Smooth muscle cell (in vitro differentiated cells): ENCODE results near the gene C16orf87. TPM values are rescaled to one million over a fixed set of nuclear protein-coding genes. Genes with fewer than 3 reads are reported as not detected.

Source experiments
- DNase-seq: peaks from one replicate; lab custom pipeline; 2025; ENCODE audit not compliant: unreplicated experiment; lab: John Stamatoyannopoulos, UW
- H2AFZ ChIP-seq: fragments of 200-600 bp; sonication (generic); 2 replicates; pipeline ENCODE4 v1.6.0; 2016; ENCODE audit warnings: antibody characterized with exemption, low read depth, mild to moderate bottlenecking
- H3F3A ChIP-seq: fragments of 200-600 bp; sonication (generic); 2 replicates; pipeline ENCODE4 v1.6.0; 2017; ENCODE audit warnings: antibody characterized with exemption, low read depth
- H3K27ac ChIP-seq: fragments of 200-600 bp; sonication (generic); 2 replicates; pipeline ENCODE4 v1.5.1; 2016; ENCODE audit warnings: low read depth, mild to moderate bottlenecking
- H3K27me3 ChIP-seq: fragments of 200-600 bp; sonication (generic); 2 replicates; pipeline ENCODE4 v1.6.1; 2016; ENCODE audit warnings: low read depth, mild to moderate bottlenecking
- H3K36me3 ChIP-seq: fragments of 200-600 bp; sonication (generic); 2 replicates; pipeline ENCODE4 v1.5.1; 2016; ENCODE audit warnings: low read depth
- H3K4me1 ChIP-seq: fragments of 200-600 bp; sonication (generic); 2 replicates; pipeline ENCODE4 v1.5.1; 2016; ENCODE audit warnings: low read depth
- H3K4me2 ChIP-seq: fragments of 200-600 bp; sonication (generic); 2 replicates; pipeline ENCODE4 v1.6.0; 2016; ENCODE audit warnings: mild to moderate bottlenecking
- H3K4me3 ChIP-seq: fragments of 200-600 bp; sonication (generic); 2 replicates; pipeline ENCODE4 v1.5.1; 2016; ENCODE audit warnings: mild to moderate bottlenecking
- H3K79me2 ChIP-seq: fragments of 200-600 bp; sonication (generic); 2 replicates; pipeline ENCODE4 v1.6.0; 2016; ENCODE audit warnings: low read depth, mild to moderate bottlenecking
- H3K9ac ChIP-seq: fragments of 200-600 bp; sonication (generic); 2 replicates; pipeline ENCODE4 v1.6.0; 2016; ENCODE audit warnings: low read depth
- H3K9me3 ChIP-seq: fragments of 200-600 bp; sonication (generic); replicated peaks from 2 replicates; pipeline ENCODE4 v1.5.1; 2016; ENCODE audit warnings: low read depth
- H4K20me1 ChIP-seq: fragments of 200-600 bp; sonication (generic); 2 replicates; pipeline ENCODE4 v1.6.0; 2016; ENCODE audit warnings: low read depth
- CTCF ChIP-seq: fragments of 200-600 bp; sonication (generic); IDR thresholded peaks from 2 replicates; pipeline ENCODE4 v1.5.1; 2017; ENCODE audit warnings: borderline replicate concordance, mild to moderate bottlenecking, antibody characterized with exemption; ENCODE audit not compliant: insufficient read depth, poor library complexity, severe bottlenecking
- WGBS: methylation state at CpG from one replicate; pipeline ENCODE4 v1.1.7; 2016; ENCODE audit warnings: low lambda C conversion rate; 5-methylcytosine and 5-hydroxymethylcytosine counted together
- polyA plus RNA-seq: library from polyadenylated mRNA; unstranded; fragments of >200 nt; fragmentation: Nextera tagmentation; extraction: Ambion mirVana; gene quantifications from 2 replicates; pipeline ENCODE4 v1.2.1, GENCODE V29; 2016
- total RNA-seq: library from RNA; depleted of rRNA; stranded (reverse); fragments of >200 nt; gene quantifications from 2 replicates; pipeline ENCODE4 v1.2.3, GENCODE V29; 2014

The C16orf87 gene
- total and polyA plus RNA-seq, 2 experiments from 2014 or later: 19.6 to 21.5 TPM

GRCh38 chr16:46853713-46854443 is 22.9 kb upstream of the C16orf87 start:
- no peak overlapping the region for H3K27ac ChIP-seq
- H2AFZ ChIP-seq: no peak overlapping the region
- no peak overlapping the region for H3K4me2 ChIP-seq
- peak; percentile 89 for TF ChIP-seq CTCF
- DNase-seq: peak; percentile 17
- no peaks in the 10 kb centered on the region for H3F3A ChIP-seq
- H3K36me3 ChIP-seq: no peaks in the 10 kb centered on the region
- H3K9me3 ChIP-seq: no peaks in the 10 kb centered on the region
- no peak overlapping the region for H3K4me3 ChIP-seq
- H3K4me1 ChIP-seq: peaks cover 3% of the 10 kb centered on the region
- H3K9ac ChIP-seq: no peak overlapping the region
- no peaks in the 10 kb centered on the region for H3K79me2 ChIP-seq
- H3K27me3 ChIP-seq: no peaks in the 10 kb centered on the region
- no peaks in the 10 kb centered on the region for H4K20me1 ChIP-seq
- 15% methylated on average over 5 of the region's 5 CpGs for WGBS

GRCh38 chr16:46852130-46852529 is 21.1 kb upstream of the C16orf87 start:
- no peaks in the 10 kb centered on the region for H3F3A ChIP-seq
- DNase-seq: no peak
- H3K4me3 ChIP-seq: no peak overlapping the region
- no peak for TF ChIP-seq CTCF
- H2AFZ ChIP-seq: no peak overlapping the region
- H3K27ac ChIP-seq: no peak overlapping the region
- no peaks in the 10 kb centered on the region for H3K27me3 ChIP-seq
- WGBS: 73% methylated on average over 3 of the region's 3 CpGs
- H3K4me1 ChIP-seq: peaks cover 8% of the 10 kb centered on the region
- H3K9ac ChIP-seq: no peak overlapping the region
- H3K79me2 ChIP-seq: no peaks in the 10 kb centered on the region
- no peak overlapping the region for H3K4me2 ChIP-seq
- no peaks in the 10 kb centered on the region for H3K9me3 ChIP-seq
- no peaks in the 10 kb centered on the region for H3K36me3 ChIP-seq
- H4K20me1 ChIP-seq: no peaks in the 10 kb centered on the region

- Histone ChIP-seq H3K4me3 (no peak overlapping the region), H3K27me3 (no peaks in the 10 kb centered on the region), H3K4me2 (no peak overlapping the region), H3K36me3 (no peaks in the 10 kb centered on the region), H3F3A (no peaks in the 10 kb centered on the region), H4K20me1 (no peaks in the 10 kb centered on the region), H3K27ac (no peak overlapping the region), H3K4me1 (peaks cover 8% of the 10 kb centered on the region), H3K9ac (no peak overlapping the region), H2AFZ (no peak overlapping the region), H3K9me3 (no peaks in the 10 kb centered on the region), H3K79me2 (no peaks in the 10 kb centered on the region)
- TF ChIP-seq CTCF: no peak
- DNase-seq: no peak
- 82% methylated on average over 5 of the region's 5 CpGs for WGBS
Observed at GRCh38 chr16:46850619-46851555, 19.9 kb upstream of the C16orf87 start.
